IPS-11a (cell line): ENCODE results near the gene JAK3.
A peak's percentile ranks its signal among the peaks of the same experiment; 100 is the strongest.
"Not testable (repeated sequence)": the region's sequence is repeated elsewhere in the genome, so short reads cannot be mapped to it uniquely, and the experiment has no call there.

Experiments
- H3K4me3 ChIP-seq: one replicate; pipeline ENCODE4 v1.5.1; 2013; ENCODE audit warnings: low read depth, low read length, control low read depth

JAK3 gene

DNA sequence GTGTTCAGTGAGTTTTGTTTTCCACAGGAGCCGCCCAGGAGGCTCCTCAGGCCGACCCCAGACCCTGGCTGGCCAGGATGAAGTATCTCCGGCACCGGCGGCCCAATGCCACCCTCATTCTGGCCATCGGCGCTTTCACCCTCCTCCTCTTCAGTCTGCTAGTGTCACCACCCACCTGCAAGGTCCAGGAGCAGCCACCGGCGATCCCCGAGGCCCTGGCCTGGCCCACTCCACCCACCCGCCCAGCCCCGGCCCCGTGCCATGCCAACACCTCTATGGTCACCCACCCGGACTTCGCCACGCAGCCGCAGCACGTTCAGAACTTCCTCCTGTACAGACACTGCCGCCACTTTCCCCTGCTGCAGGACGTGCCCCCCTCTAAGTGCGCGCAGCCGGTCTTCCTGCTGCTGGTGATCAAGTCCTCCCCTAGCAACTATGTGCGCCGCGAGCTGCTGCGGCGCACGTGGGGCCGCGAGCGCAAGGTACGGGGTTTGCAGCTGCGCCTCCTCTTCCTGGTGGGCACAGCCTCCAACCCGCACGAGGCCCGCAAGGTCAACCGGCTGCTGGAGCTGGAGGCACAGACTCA, 40.0 kb downstream of the JAK3 start:
- H3K4me3 ChIP-seq = no peak overlapping the region

DNA sequence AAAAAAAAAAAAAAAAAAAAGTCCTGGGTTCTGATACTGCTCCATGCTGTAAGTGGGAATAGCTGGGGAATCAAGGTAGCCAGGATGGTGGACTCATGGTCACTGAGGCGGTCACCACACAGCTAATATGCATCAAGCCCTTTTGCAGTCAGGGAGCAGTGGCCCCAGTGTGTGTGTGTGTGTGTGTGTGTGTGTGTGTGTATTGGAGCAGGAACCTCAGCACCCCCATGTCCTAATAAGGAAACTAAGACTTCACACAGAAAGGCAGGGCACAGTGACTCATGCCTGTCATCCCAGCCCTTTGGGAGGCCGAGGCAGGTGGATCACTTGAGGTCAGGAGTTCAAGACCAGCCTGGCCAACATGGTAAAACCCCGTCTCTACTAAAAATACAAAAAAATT, 40.8 kb downstream of the JAK3 start:
- H3K4me3 ChIP-seq = no peak overlapping the region

DNA sequence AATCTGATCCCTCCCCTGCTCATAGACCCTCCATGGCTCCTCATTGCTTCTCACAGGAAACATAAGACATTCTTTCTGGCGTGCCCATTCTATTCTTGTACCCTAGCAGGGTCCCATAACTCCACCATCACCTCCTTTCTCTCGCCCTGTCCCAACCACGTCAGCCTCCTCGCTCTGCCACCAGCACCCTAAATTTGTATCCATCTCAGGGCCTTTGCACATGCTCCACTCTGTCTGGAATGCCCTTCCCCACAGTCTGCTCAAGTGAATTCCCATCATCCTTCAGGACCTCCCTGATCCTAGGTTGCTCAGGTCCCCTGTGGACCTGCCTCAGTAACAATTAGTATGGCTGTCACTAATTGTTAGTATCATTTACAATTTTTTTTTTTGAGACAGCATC, 42.4 kb downstream of the JAK3 start:
- H3K4me3 ChIP-seq = no peak overlapping the region

DNA sequence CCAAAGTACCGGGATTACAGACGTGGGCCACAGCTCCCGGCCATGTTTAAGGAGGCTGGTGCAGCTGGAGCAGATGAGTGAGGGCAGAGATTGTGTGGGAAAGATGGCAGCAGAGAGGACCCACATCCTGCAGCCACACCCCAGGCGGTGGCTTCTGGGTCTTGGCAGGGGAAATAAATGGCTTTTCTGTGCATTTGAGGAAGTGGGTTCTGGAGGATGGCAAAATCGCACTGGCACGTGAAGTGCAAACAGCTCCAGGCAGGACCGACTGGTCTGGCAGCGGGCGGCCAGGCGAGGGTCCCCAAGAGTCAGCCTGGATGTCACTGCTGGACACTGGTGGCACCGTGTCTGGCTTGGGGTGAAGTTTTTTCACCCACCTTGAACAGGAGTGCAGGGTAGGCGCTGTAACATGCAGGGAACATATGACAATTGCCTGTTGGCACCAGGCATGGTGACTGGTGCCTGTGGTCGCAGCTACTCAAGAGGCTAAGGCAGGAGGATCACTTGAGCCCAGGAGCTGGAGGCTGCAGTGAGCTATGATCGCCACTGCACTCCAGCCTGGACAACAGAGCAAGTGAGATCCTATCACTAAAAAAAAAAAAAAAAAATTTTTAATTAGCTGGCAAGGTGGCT, 44.4 kb downstream of the JAK3 start:
- H3K4me3 ChIP-seq = no peak overlapping the region

DNA sequence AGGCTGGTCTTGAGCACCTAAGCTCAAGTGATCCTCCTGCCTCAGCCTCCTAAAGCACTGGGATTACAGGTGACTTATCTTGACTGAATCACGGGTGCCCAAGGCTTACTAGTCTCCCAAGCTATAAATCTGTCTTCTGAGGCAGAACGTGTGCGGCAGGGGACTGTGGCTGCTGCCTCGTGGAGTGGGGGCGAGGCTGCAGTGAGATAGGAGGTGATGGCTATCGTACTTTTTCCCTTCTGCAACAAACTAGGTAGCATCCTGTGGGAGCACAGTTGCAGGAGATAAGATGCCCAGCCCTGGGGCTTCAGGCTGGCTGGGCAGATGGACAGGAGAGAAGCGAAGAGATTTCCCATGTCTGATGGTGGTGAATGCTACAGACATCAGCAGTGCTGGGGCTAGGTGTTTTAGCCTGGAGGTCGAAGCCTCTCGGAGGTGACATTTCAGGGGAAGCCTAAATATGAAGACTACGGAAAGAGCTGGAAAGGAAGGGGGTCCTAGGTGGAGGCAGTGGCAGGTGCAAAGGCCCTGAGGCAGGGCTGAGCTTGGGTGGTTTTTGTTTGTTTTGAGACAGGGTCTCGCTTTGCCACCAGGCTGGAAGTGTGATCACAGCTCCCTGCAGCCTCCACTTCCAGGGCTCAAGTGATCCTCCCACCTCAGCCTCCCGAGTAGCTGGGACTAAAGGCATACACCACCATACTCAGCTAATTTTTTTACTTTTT, 45.5 kb downstream of the JAK3 start:
- no peak overlapping the region for H3K4me3 ChIP-seq

DNA sequence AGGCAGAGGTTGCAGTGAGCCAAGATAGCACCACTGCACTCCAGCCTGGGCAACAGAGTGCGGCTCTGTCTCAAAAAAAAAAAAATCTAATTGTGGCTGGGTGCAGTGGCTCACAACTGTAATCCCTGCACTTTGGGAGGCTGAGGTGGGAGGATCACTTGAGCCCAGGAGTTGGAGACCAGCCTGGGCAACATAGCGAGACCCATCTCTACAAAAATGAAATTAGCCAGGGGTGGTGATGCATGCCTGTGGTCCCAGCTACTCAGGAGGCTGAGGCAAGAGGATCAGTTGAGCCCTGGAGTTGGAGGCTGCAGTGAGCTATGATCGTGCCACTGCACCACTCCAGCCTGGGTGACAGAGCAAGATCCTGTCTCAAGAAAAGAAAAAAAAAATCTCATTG, 49.2 kb downstream of the JAK3 start:
- H3K4me3 ChIP-seq = not testable (repeated sequence)

DNA sequence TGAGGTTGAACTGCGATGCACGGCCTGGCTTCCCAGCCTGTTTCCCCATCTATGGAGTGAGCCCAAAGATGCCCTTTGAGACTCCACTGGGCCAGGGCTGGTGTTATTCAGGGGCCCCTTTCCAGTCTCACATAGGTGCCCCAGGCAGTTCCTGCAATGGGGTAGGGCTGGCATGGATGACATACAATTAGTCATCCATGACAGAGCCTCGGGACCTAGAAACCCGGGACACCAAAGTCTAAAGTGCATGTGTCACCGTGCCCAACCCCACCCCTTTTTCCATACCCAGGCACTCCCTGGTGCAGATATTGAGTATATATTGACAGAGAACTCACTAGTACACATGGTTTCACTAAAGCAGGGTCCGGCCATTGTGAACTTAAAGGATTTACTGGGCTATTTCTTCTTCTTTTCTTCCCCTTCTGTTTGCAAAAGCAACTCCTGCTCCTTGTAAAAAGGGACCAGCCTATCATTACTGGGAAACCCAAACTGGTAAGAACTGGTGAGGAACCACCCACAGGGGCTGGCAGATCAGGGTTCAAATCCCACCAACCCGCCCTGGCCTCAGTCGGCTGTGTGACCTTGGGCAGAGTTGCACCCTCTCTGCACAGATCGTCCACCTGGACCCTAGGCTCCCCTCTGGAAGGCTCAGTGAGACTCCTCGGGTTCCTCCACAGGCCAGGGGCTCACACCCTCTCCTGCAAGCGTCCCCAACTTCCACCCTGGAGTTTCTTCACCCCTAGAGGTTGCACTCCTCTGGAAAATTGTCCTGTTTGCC, 50.2 kb downstream of the JAK3 start:
- no peak overlapping the region for H3K4me3 ChIP-seq

DNA sequence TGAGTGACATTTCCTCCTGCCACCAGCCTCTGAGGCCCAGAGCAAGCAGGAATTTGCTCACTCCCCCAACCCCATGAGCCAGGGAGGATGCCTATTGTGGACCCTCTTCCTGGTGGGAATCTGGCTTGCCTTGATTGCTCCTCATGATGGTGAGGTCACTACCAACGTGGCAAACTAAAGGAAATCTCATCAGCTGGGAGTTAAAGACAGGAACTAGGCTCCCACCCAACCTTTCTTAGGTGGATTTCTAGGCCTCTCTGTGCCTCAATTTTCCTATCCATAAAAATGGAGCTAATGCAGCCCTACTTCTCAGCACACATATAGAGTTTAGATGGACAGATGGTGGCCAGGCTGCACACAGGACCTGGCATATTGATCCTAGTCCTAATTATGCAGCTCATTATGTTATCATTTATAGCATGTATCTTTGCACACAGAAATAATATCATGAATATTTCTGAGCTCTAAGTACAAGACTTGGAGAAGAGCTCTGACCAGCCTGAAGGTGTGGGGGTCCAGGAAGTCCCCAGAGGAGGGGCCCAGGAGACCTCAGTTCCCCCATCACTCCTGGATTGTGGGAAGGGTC, 50.9 kb downstream of the JAK3 start:
- H3K4me3 ChIP-seq = no peak overlapping the region

DNA sequence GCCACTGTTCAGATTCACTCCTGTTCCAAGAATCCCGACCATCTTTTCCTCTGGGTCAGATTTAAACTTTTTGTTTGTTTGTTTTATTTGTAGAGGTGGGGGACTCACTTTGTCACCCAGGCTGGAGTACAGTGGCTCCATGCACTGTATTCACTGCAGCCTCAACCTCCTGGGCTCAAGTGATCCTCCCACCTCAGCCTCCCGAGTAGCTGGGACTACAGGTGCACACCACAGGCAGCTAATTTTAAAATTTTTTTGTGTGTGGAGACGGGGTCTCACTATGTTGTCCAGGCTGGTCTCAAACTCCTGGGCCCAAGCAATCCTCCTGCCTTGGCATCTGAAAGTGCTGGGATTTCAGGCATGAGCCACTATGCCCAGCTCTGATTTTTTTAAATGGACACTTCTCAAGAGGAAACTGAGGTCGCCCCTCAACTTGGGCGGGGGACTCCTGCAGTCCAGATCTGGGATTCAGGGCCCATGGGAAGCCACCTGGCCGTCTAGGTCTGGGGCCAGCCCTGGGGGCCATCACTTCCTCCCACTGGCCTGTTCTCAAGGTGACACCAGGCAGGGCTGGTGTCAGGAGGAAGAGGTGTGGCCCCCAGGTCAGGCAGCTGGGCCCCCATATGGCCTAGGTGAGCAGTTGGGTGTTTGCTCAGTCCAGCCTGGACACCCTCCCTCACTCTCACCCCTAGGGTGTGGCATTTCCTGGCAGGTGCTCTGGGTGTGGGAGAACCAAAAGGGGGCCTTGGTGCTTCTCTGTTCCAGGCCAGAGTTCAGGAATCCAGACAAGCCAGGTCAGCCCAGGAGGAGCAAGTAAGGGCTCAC, 51.6 kb downstream of the JAK3 start:
- no peak overlapping the region for H3K4me3 ChIP-seq

DNA sequence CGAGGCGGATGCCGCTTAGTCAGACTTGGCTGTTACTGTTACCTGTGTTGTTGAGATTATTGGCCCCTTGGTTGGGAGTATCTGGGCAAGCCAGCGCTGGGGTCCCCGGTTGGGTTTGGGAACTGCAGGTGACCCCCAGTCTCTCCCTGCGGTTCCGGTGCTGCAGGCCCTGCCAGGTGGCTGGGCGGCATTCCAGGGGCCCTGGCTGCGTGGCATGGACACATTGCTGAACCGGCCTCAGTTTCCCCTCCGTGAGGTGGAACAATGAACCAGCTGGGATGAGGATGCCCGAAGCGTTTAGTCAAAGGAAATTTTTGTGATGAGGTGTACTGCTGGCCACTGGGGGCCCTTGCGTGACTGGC, 52.3 kb downstream of the JAK3 start:
- H3K4me3 ChIP-seq = peak overlapping the region; percentile 51

DNA sequence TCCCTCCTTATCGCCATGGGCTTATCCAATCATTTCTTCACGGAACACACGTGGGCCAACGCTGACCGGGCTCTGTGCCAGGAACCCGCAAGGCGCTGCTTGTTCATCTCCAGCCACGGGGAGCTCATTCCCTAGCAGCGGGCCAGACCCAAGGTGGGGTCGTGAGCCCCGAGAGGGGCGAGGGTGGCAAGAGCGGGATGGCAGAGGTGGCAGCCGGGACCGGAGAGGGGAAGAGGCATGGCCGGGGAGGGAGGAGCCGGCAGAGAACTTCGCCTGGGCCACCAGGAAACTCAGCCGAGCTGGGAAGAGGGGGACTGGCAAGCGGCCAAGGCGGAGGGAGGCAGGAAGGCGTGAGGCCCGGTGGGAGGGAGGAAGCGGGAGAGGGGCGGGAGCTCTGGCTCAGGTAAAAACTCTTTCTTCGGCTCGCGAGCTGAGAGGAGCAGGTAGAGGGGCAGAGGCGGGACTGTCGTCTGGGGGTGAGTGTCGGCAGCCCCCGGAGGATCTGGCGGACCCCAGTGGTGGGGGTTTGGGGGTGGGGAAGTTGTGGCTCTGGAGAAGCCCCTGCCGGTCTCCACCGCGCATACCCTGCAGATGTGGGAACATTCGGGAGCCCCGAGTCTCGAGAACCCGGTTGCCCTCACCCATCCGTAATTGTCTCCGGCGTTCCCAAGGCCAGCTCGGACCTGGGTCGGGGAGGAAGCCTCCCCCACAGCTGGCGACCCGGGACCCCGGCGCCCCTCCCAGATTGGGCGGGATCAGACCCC, 52.9 kb downstream of the JAK3 start, which contains the start of gene B3GNT3:
B3GNT3 (plus strand) TSS at position 408 of the 764 bp plus-strand sequence. CDS start 12,670 bp downstream, outside the sequence.
- H3K4me3 ChIP-seq = peak within 1 kb of the TSS; percentile 51

DNA sequence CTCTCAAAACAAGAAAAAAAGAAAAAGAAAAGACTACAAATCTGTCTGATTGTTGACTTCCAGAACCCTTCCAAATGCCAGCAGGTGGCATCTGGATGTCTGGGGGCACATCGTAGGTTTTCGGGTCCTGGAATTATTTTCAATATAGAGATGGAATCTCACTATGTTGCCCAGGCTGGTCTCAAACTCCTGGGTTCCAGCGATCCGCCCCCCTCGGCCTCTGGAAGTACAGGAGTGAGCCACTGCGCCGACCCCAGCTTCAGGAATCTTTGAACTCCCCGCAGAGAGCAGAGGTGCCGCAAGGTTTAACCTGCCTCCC, 53.4 kb downstream of the JAK3 start:
- no peak overlapping the region for H3K4me3 ChIP-seq

DNA sequence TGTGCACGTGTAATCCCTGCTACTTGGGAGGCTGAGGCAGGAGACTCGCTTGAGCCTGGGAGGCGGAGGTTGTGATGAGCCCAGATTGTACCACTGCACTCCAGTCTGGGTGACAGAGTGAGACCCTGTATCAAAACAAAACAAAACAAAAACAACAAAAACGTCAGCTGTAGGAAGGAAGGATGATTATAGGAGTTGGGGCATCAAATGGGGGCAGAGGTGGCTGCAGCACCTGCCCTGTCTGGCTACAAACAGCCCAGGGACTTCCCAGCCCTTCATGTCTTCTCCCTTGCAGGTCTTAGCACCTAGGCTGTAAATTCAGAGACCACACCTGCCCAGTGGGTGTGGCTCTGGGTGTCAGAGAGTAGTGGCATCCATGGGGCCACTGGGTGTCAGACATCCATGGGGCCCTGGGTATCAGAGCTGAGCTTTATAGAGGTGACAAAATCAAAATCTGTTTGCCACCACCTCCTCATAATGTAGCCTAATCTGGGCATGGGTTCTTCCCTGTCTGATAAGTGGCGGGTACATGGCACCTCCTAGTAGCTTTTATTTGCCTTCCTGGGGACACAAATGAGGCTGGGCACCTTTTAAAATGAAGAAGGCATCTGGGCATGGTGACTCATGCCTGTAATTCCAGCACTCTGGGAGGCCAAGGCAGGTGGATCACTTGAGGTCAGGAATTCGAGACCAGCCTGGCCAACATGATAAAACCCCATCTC, 57.6 kb downstream of the JAK3 start:
- H3K4me3 ChIP-seq = no peak overlapping the region

DNA sequence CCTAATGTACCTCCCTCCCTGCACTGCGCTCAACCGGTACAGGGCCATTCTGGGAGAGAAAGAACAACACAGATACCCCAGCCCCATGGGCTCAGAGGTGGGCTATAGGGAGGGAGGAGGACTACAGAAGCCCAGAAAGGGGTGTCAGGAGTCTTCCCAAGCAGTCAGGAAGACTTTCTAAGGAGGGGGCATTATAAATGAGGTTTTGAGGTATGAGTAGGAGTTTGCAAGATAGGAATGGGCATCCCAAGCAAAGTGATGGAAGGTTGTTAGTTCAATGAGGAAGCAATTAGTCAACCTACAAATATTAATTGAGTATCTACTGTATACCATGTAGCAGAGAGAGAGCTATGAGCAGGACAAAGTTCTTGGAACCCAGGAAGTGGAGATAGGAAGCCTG, 59.1 kb downstream of the JAK3 start:
- H3K4me3 ChIP-seq = no peak overlapping the region

DNA sequence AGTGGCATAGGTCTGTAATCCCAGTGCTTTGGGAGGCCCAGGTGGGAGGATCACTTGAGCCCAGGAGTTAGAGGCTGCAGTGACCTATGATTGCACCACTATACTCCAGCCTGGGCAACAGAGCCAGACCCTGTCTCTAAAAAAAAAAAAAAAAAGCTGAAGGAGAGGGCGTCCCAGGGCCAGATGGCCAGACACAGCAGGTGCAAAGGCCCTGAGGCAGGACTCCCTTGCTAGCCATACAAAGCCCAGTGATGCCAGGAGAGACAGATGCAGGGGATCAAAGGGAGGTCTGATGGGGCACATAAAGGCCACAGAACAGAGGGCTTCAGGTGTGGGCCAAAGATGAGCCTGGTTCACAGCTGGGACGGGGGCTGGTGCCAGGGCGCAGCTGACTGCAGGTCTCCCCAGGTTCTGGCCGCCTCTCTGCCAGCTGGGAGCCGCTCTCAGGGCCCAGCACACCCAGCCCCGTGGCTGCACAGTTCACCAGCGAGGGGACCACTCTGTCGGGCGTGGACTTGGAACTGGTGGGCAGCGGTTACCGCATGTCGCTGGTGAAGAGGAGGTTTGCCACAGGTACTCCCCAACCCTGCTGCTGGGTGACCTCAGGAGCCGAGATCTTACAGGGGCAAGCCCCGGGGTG, 60.4 kb downstream of the JAK3 start:
- H3K4me3 ChIP-seq = no peak overlapping the region

DNA sequence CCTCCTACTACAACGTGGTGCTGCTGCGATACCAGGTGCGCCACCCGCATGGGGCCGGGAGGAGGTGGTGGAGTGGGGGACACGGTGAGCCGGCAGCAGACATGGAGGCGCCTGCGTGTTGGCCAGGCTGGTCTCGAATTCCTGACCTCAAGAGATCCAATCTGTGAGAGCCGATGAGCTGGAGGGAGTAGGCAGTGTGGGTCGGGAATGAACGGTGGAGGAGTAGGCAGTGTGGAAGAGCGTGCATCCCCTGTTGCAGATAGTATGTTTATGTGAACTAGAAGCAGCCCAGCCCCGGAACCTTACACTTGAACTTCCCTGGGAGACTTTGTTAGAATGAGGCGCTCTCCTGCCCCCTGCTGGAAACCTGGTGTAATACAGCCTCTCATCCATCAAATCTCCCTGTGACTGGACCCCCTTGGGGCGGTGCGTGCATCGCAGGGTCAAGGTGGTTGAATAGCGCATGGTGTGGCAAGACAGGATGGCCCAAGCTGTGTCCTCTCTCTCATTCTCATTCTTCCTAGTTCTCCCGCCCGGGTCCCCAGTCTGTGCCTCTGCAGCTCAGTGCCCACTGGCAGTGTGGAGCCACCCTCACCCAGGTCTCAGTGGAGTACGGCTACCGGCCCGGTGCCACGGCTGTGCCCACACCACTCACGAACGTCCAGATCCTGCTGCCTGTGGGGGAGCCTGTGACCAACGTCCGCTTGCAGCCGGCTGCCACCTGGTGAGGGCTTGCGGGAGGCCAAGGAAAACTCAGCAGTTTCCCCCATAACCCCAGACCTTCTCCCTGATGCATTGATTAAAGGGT, 63.4 kb downstream of the JAK3 start:
- no peak overlapping the region for H3K4me3 ChIP-seq

DNA sequence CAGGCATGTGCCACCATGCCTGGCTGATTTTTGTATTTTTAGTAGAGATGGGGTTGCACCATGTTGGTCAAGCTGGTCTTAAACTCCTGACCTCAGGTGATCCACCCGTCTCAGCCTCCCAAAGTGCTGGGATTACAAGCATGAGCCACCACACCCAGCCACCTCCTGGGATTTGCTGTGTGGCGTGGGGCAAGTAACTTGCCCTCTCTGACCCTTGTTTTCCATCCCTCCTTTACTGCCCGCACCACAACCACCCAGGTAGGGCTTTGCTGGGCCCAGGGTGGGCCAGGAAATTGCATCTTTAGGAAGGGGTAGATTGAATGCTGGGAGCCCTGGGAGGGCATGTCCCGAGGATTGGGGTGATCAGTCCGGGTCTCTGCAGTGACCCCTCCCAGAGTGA, 64.1 kb downstream of the JAK3 start:
- H3K4me3 ChIP-seq = not testable (repeated sequence)

DNA sequence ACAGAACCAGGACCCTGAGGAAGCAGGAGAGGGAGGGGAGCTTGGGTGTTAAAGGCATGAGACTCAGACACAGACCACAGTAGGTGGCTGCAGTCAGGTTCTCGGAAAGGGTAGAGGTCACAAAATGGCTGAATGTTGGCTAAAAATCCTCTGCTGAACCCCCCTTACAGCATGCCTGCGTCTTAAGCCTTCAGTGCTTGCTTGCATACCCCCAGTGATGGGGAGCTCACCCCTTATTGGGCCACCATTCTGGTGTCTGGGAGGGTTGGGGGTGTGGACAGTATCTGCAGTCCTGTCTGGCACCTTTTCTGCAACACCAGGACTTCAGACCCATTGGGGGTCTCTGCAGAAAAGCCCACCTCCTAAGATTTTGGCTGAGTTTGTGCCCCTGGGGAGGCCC, 67.0 kb downstream of the JAK3 start:
- no peak overlapping the region for H3K4me3 ChIP-seq
